ENCODE data around the gene CCDC86.

The CCDC86 gene

DNA sequence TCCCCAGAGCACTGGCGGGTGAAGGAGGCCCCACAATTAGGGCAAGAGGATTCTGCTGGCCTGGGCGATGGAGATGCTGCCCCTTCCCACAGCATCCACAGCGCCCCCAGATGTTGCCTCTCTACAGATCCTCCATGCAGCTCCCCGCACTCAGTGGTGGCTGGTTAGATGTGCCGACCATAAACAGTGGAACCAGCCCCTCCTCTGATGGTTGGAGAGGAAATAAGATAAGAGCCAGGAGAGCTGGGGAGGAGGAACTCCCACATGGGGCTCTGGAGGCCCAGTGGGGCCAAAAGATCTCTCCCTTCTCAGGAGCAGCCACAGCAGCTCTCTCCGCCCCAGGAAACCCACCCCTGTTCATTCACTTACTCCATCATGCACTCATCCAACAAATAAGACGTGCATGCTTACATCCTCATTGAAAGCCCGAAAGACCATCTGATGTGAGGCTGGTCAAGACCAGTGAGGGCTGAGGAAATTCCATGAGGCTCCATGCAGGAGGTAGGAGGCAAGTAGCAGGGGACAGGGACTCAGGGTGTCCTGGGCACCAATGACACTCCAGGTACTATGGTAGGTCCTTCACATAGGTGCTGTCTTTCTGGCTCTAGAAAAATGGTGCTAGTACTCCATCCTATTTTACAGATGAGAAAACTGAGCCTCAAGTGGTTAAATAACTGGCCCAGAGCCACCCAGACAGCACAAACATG, 12.4 kb downstream of the CCDC86 start:
- TF ChIP-seq, protein P1, sequence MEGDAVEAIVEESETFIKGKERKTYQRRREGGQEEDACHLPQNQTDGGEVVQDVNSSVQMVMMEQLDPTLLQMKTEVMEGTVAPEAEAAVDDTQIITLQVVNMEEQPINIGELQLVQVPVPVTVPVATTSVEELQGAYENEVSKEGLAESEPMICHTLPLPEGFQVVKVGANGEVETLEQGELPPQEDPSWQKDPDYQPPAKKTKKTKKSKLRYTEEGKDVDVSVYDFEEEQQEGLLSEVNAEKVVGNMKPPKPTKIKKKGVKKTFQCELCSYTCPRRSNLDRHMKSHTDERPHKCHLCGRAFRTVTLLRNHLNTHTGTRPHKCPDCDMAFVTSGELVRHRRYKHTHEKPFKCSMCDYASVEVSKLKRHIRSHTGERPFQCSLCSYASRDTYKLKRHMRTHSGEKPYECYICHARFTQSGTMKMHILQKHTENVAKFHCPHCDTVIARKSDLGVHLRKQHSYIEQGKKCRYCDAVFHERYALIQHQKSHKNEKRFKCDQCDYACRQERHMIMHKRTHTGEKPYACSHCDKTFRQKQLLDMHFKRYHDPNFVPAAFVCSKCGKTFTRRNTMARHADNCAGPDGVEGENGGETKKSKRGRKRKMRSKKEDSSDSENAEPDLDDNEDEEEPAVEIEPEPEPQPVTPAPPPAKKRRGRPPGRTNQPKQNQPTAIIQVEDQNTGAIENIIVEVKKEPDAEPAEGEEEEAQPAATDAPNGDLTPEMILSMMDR (IDR thresholded peaks at IDR 0.05; ENCODE audit: extremely low read depth, missing control alignments): no peak
- DNase-seq (ENCODE audit: low spot score): no peak

DNA sequence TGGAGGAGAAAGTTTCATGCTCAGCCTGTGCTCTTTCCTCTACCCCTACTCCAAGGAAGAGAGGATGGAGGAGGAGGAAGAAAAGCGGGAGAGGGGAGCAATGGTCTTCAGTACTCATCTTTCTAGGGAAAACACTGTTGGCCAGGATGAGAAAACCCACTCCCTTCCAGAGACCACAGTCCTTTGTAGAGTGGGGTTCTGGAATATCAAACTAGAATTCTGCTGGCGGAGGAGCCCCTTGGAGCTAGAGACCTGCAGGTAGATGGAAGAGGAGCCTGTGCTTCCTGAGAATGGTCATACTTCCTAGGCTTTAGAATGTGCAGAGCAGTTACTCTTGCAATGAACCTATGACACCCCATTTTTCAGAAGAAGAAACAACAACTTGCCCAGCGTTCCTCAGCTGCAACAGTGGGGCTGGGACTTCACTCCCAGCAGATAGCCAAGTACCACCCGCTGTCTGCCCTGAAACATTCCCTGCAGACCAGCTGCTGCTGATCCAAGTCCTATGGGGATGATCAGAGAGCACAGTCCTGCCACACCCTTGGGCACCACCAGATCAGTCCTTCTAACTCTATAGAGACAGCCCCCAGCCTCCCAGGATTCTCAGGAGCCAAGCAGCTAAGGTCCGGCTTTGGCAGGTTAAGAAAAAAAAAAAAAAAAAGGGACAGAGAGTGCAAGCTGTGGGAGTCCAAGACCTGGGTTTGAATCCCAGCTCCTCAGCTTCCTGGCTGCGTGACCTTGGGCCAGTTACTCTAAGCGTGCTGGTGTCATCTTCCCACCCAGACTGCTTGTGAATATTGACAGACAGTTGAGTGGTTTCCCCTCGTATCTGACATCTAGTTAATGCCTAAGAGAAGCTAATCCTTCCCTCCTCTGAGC, 13.2 kb downstream of the CCDC86 start:
- TF ChIP-seq, protein P1 (IDR thresholded peaks at IDR 0.05; ENCODE audit: extremely low read depth, missing control alignments): no peak
- no peak for DNase-seq (ENCODE audit: low spot score)

DNA sequence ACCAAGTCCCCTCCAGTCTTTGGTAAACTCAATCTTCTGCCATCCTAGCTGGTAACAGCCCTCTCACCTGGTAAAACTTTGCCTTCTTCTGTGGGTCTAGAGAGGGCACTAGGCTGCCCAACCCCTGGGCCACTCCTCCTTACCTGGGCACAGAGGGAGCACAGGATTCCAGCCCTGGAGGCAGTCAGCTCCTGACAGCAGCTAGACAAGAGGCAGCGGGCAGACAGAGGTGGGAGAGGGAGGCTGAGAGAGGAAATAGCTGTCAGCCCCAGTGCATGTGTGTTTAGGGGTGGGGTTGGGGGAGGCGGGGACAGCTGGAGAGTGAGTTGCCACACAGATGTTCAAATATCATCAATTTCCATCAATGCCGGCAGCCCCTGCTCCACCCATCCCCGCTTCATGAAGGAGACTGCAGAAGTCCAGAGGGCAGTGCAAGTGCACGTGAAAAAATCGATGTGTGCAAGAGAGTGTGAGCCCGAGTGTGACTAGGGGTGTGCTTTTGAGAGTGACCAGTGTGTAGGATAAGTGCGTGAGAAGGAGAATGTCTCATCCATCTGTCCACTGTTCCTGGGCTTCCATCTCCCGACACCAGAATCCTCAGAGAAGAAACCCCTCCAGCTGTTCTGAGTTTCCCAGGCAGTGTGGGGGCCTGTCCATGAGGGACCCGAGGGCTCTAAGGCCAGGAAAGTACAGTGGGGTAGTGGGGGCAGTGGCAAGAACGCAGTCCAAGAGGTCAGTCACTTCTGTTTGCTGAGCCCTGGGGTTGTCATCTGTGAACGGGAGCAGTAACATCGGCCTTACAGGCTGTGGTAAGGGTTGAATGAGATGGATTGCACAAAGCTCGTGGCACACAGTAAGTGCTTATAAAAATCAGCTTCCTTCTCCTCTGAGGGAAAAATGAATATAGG, 14.1 kb downstream of the CCDC86 start, which contains the start of gene PTGDR2:
Gene PTGDR2, minus strand, starts transcription at position 225 of the 908 bp plus-strand sequence. CDS start 2,228 bp downstream, outside the sequence.
- no peak for DNase-seq (ENCODE audit: low spot score)
- TF ChIP-seq, protein P1 (IDR thresholded peaks at IDR 0.05; ENCODE audit: extremely low read depth, missing control alignments): no peak

DNA sequence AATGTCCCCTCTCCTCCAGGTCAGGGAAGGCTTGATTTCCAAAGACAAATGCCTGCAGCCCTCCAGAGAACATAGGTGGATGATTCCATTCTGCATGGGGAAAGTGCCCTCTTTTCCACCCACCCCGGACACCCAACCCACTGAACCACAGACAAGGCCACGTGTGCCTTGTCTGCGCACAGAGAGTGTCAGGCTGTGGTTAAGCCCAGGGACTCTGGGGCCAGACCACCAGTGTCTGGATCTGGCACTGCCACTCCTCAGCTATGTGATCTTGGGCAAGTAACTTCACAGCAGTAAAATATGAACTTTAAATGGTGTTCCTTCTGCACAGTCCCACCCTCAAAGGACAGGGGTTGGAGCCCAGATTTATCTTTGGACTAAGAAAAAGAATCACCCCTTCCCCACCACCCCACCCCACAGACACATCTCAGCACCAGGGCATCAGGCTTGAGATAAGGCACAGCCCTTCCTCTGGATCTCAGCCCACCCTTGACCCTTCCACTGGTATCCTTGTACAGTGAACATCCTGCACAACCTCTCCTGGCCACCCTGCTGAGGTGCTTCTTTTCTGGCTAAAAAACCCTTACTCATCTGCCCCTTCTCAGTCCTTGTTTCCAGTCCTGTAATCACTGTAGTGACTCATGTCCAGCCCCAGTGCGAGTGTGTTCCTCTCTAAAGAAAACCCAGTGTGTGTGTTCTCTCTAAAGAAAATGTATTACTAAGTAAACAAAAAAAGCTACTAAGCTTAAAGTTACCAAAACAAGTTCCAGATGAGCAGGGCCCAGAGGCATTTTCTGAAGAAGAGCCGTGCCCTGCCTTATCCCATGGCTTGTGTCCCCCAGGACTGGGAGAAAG, 15.7 kb downstream of the CCDC86 start:
- TF ChIP-seq, protein P1 (IDR thresholded peaks at IDR 0.05; ENCODE audit: extremely low read depth, missing control alignments): no peak
- no peak for DNase-seq (ENCODE audit: low spot score)

DNA sequence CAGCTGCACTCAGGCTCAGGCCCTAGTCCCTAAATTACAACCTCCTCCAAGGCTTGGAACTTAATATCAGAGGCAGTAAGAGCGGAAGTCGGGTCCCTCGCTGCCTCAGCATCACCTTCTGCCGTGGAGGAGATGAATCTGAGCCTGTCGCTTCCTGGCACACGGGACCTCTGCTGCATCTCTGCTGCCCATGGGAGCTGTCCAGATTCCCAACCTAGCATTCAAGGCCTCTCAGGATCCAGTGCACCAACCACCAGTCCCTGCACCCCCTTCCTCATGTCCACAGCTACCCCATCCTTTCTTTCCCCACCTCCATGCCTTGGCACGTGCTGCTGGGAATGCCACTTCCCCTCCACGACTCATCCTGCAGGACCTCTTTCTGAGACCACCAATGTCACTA, 16.3 kb downstream of the CCDC86 start:
- TF ChIP-seq, protein P1 (IDR thresholded peaks at IDR 0.05; ENCODE audit: extremely low read depth, missing control alignments): no peak

DNA sequence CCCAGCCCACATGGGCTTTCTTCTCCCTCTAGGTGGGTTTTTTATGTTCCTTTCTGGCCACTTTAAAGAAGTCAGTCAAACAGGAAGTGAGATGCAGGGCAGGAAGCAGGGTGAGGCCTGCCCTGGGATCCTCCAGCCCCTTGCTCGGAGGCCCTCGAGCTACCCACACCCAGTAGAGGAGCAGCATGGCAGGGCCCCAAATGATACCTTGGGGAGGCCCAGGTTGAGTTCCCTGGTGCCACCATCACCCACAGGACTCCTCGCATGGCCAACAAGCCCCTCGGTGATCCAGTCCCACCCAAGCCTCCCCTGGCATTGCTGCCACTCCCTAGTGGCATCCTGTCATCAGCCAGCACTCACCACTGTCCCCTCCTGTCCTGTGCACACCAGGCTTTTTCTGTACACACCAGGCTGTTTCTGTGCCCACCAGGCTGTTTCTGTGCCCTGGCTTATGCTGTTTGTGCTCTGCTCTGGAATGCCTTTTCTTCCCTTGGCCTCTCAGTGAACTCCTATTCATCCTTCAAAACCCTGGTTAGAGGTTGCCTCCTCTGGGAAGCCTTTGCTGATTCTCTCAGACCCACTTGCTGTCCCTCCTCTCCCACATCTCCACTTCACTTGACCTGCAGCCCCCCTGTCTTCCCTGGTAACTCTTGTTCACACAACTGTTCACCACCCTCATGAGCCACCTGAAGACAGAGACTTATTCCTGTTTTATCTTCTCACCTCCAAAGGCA, 17.0 kb downstream of the CCDC86 start:
- DNase-seq (ENCODE audit: low spot score): no peak
- TF ChIP-seq, protein P1 (IDR thresholded peaks at IDR 0.05; ENCODE audit: extremely low read depth, missing control alignments): no peak

More for the DNA sequence above, 16.3 kb downstream of the CCDC86 start:
- no peak for DNase-seq (ENCODE audit: low spot score)
